Spleen (tissue), 7 donors: ENCODE data around the gene LRP1B.

Experiments
- POLR2A ChIP-seq, 3 donors: fragments of 450-650 bp; IDR thresholded peaks; one replicate each; pipeline ENCODE4 v1.5.1; 2017; ENCODE audit warnings: antibody characterized with exemption in 3 of 3, mild to moderate bottlenecking in 1 of 3
- POLR2AphosphoS5 ChIP-seq, 3 donors: sonication (generic); formaldehyde crosslinking; IDR thresholded peaks; one replicate each; pipeline ENCODE4 v1.5.1; 2017; ENCODE audit warnings: antibody characterized with exemption in 3 of 3
- TF ChIP-seq, protein P1 (sequence below), 11 experiments: fragments of 200-600 bp in 7 of 11; fragments of 450-650 bp in 4 of 11; sonication (generic) in 4 of 11; IDR thresholded peaks in 8 of 11; conservative IDR thresholded peaks in 3 of 11; 1 replicate in 7 of 11; 2 replicates in 4 of 11; pipeline versions ENCODE4 v1.4.0 to v1.8.0; 2016 to 2021; ENCODE audit warnings: antibody characterized with exemption in 11 of 11, inconsistent platforms in 4 of 11, mild to moderate bottlenecking in 1 of 11
- donor health status: DM: no; HTN: no; CAD: no; lungs with moderate emphysema.
- donor health status: DM: no; HTN: no; CAD: no.
- donor health status: DM: no; HTN: no; CAD: no.

GRCh38 chr2:141529659-141530058, 601.2 kb downstream of the LRP1B start:
- TF ChIP-seq POLR2A (IDR thresholded peaks at IDR 0.05) (no peak), POLR2AphosphoS5 (IDR thresholded peaks at IDR 0.05) (no peak)
- TF ChIP-seq, protein P1, sequence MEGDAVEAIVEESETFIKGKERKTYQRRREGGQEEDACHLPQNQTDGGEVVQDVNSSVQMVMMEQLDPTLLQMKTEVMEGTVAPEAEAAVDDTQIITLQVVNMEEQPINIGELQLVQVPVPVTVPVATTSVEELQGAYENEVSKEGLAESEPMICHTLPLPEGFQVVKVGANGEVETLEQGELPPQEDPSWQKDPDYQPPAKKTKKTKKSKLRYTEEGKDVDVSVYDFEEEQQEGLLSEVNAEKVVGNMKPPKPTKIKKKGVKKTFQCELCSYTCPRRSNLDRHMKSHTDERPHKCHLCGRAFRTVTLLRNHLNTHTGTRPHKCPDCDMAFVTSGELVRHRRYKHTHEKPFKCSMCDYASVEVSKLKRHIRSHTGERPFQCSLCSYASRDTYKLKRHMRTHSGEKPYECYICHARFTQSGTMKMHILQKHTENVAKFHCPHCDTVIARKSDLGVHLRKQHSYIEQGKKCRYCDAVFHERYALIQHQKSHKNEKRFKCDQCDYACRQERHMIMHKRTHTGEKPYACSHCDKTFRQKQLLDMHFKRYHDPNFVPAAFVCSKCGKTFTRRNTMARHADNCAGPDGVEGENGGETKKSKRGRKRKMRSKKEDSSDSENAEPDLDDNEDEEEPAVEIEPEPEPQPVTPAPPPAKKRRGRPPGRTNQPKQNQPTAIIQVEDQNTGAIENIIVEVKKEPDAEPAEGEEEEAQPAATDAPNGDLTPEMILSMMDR (IDR thresholded peaks at IDR 0.05 in 8 of 11, conservative IDR thresholded peaks at IDR 0.05 in 3 of 11), result no peak
